K562 (cell line): Measurements from ENCODE around the gene MTA1. TPM values are rescaled to one million over a fixed set of nuclear protein-coding genes. Genes with fewer than 3 reads are reported as not detected.

Experiments used
- ATAC-seq: fragments of 200-7000 bp; cut with Tn5 transposase; 3 replicates; pipeline ENCODE4 v1.9.1; 2020; ENCODE audit warnings: moderate library complexity
- BruUV-seq: library from RNA; stranded (reverse); fragments of 400-500 nt; replicated peaks from 2 replicates; lab custom pipeline; 2021; lab: Mats Ljungman, UMichigan
- CTCF ChIA-PET: fragments of 300-600 bp; formaldehyde crosslinking; extraction: SDS; loops from one replicate; lab custom pipeline; 2021; ENCODE audit warnings: low intra/inter-chr PET ratio; lab: Yijun Ruan, JAX
- POLR2A ChIA-PET: fragments of 300-600, 350-650 bp; sonication (Branson Sonifier 250); formaldehyde crosslinking; extraction: SDS; loops from one replicate; lab custom pipeline; 2021; ENCODE audit warnings: antibody characterized with exemption, inconsistent platforms; lab: Yijun Ruan, JAX
- DNase-seq, 4 experiments: peaks; one replicate each; pipeline versions ENCODE4 v3.0.0 to v3.0.0-alpha.2; 2011 to 2018; ENCODE audit warnings: low spot score in 3 of 4, mixed read lengths in 3 of 4; ENCODE audit errors: extremely low read depth in 1 of 4
- FAIRE-seq: peaks from 2 replicates; lab custom pipeline; 2011; peaks lifted over from hg19 to GRCh38; lab: Jason Lieb, UNC
- H2AFZ ChIP-seq: 2 replicates; pipeline ENCODE4 v1.6.0; 2011; ENCODE audit warnings: low read depth, low read length, control low read depth, inconsistent platforms
- H3K27ac ChIP-seq: fragments of 200-600 bp; 3 replicates; pipeline ENCODE4 v1.8.0; 2011; ENCODE audit warnings: low read depth, mild to moderate bottlenecking, control low read depth, inconsistent platforms, low read length, moderate library complexity, mixed read lengths; ENCODE audit errors: extremely low read depth
- H3K27me3 ChIP-seq, 2 experiments: fragments of 300-600 bp in 1 of 2; 2 replicates in 1 of 2; 3 replicates in 1 of 2; pipeline versions ENCODE4 v1.6.0 to v1.8.0; 2011; ENCODE audit warnings: inconsistent platforms in 2 of 2, low read length in 2 of 2, mild to moderate bottlenecking in 1 of 2, mixed read lengths in 1 of 2, moderate library complexity in 1 of 2; ENCODE audit not compliant: control insufficient read depth in 2 of 2, insufficient read depth in 2 of 2
- H3K36me3 ChIP-seq: fragments of 300-600 bp; 3 replicates; pipeline ENCODE4 v1.8.0; 2011; ENCODE audit warnings: mild to moderate bottlenecking, low read length, inconsistent platforms; ENCODE audit not compliant: control insufficient read depth, insufficient read depth
- H3K4me1 ChIP-seq, 2 experiments: fragments of 200-600 bp in 1 of 2; replicated peaks in 1 of 2; 2 replicates in 1 of 2; 3 replicates in 1 of 2; pipeline versions ENCODE4 v1.5.1 to v1.8.0; 2011; ENCODE audit warnings: inconsistent platforms in 2 of 2, low read length in 2 of 2, mild to moderate bottlenecking in 1 of 2, mixed read lengths in 1 of 2, moderate library complexity in 1 of 2; ENCODE audit not compliant: control insufficient read depth in 2 of 2, insufficient read depth in 2 of 2
- H3K4me2 ChIP-seq: 2 replicates; pipeline ENCODE4 v1.6.1; 2011; ENCODE audit warnings: low read length, control low read depth, inconsistent platforms, mixed read lengths; ENCODE audit not compliant: insufficient read depth
- H3K4me3 ChIP-seq: fragments of 200-600 bp; sonication (generic), shearing (Covaris generic); 2 replicates; pipeline ENCODE4 v1.5.1; 2016; ENCODE audit warnings: control low read depth, inconsistent platforms
- H3K79me2 ChIP-seq: fragments of 200-600 bp; 3 replicates; pipeline ENCODE4 v1.8.0; 2011; ENCODE audit warnings: low read length, inconsistent platforms; ENCODE audit not compliant: control insufficient read depth, insufficient read depth
- H3K9ac ChIP-seq, 2 experiments: 2 replicates each; pipeline versions ENCODE4 v1.6.0 to v1.6.1; 2011; ENCODE audit warnings: low read depth in 2 of 2, low read length in 2 of 2, control low read depth in 1 of 2, inconsistent platforms in 1 of 2, mild to moderate bottlenecking in 1 of 2, mixed read lengths in 1 of 2; ENCODE audit not compliant: insufficient read depth in 1 of 2
- H3K9me1 ChIP-seq: one replicate; pipeline ENCODE4 v1.6.0; 2011; ENCODE audit warnings: inconsistent platforms, mild to moderate bottlenecking, low read length, moderate library complexity; ENCODE audit not compliant: control insufficient read depth, insufficient read depth
- H3K9me3 ChIP-seq: replicated peaks from 2 replicates; pipeline ENCODE4 v1.5.1; 2011; ENCODE audit warnings: low read depth, low read length, inconsistent platforms; ENCODE audit not compliant: control insufficient read depth, insufficient read depth
- H4K20me1 ChIP-seq: replicated peaks from 2 replicates; pipeline ENCODE4 v1.6.1; 2011; ENCODE audit warnings: low read length, inconsistent platforms, mixed read lengths; ENCODE audit not compliant: control insufficient read depth, insufficient read depth
- ADNP ChIP-seq: fragments of 200-800 bp; sonication (Bioruptor generic); IDR thresholded peaks from 2 replicates; pipeline ENCODE4 v1.6.1; 2016; ENCODE audit warnings: missing genetic modification characterization, missing compliant biosample characterization
- ATF6 ChIP-seq: sonication (generic); formaldehyde crosslinking; IDR thresholded peaks from 2 replicates; pipeline ENCODE4 v1.4.0; 2020; ENCODE audit warnings: mild to moderate bottlenecking, missing genetic modification reagents
- CC2D1A ChIP-seq: fragments of 450-650 bp; IDR thresholded peaks from 2 replicates; pipeline ENCODE4 v1.6.1; 2017; ENCODE audit warnings: mild to moderate bottlenecking
- EGR1 ChIP-seq: fragments of 450-650 bp; conservative IDR thresholded peaks from 2 replicates; pipeline ENCODE4 v1.6.1; 2017; ENCODE audit warnings: mild to moderate bottlenecking
- GMEB1 ChIP-seq: fragments of 250-450 bp; sonication (Bioruptor Pico); IDR thresholded peaks from 2 replicates; pipeline ENCODE4 v1.4.0; 2020; ENCODE audit warnings: mild to moderate bottlenecking
- IRF9 ChIP-seq: fragments of 450-650 bp; IDR thresholded peaks from 2 replicates; pipeline ENCODE4 v1.6.1; 2016; ENCODE audit warnings: missing biosample characterization, missing genetic modification characterization
- MAFG ChIP-seq: fragments of 450-650 bp; conservative IDR thresholded peaks from 2 replicates; pipeline ENCODE4 v1.6.1; 2016; ENCODE audit warnings: missing genetic modification characterization, missing compliant biosample characterization
- MCM7 ChIP-seq, 2 experiments: fragments of 450-650 bp; IDR thresholded peaks; 2 replicates each; pipeline ENCODE4 v1.6.1; 2016 to 2018
- POLR3G ChIP-seq: IDR thresholded peaks from 2 replicates; pipeline ENCODE4 v1.6.1; 2011; ENCODE audit not compliant: insufficient read length, insufficient replicate concordance; ENCODE audit errors: extremely low read depth
- RBM22 ChIP-seq: fragments of 200-400 bp; formaldehyde crosslinking; IDR thresholded peaks from 2 replicates; pipeline ENCODE4 v1.6.1; 2018; ENCODE audit warnings: low read length, low read depth; ENCODE audit not compliant: poor library complexity, severe bottlenecking
- RHOXF2B ChIP-seq: fragments of 250-450 bp; sonication (Bioruptor Pico); conservative IDR thresholded peaks from 2 replicates; pipeline ENCODE4 v1.5.1; 2021
- SPI1 ChIP-seq: IDR thresholded peaks from 2 replicates; pipeline ENCODE4 v1.6.1; 2011; ENCODE audit warnings: low read depth, low read length, control low read depth, borderline replicate concordance
- TAL1 ChIP-seq: fragments of 450-650 bp; IDR thresholded peaks from 2 replicates; pipeline ENCODE4 v1.6.1; 2016; ENCODE audit warnings: mild to moderate bottlenecking
- ZKSCAN3 ChIP-seq: fragments of 250-450 bp; sonication (Bioruptor Pico); IDR thresholded peaks from 2 replicates; pipeline ENCODE4 v1.4.0; 2020
- ZNF253 ChIP-seq: fragments of 250-450 bp; sonication (Bioruptor Pico); conservative IDR thresholded peaks from 2 replicates; pipeline ENCODE4 v1.6.1; 2021; ENCODE audit warnings: mild to moderate bottlenecking
- ZNF263 ChIP-seq: sonication (generic); formaldehyde crosslinking; IDR thresholded peaks from 2 replicates; pipeline ENCODE4 v1.8.0; 2022; ENCODE audit warnings: mild to moderate bottlenecking, missing genetic modification reagents, borderline replicate concordance
- ZNF316 ChIP-seq: fragments of 450-650 bp; IDR thresholded peaks from 2 replicates; pipeline ENCODE4 v1.6.1; 2016
- ZNF695 ChIP-seq: fragments of 450-650 bp; formaldehyde crosslinking; IDR thresholded peaks from 2 replicates; pipeline ENCODE4 v1.4.0; 2020; ENCODE audit warnings: mild to moderate bottlenecking, moderate library complexity
- ZNF75A ChIP-seq: fragments of 450-650 bp; formaldehyde crosslinking; IDR thresholded peaks from 2 replicates; pipeline ENCODE4 v1.4.0; 2020; ENCODE audit warnings: mild to moderate bottlenecking
- WGBS: fragments of 100-300 bp; shearing (Covaris generic); methylation state at CpG from one replicate; pipeline ENCODE4 v1.1.6; 2016; ENCODE audit warnings: low coverage, mixed read lengths; ENCODE audit not compliant: insufficient coverage; ENCODE audit errors: missing lambda C conversion rate; 5-methylcytosine and 5-hydroxymethylcytosine counted together
- in situ Hi-C: fragments of 300-500 bp; cut with MboI; formaldehyde crosslinking; loops from 4 replicates; pipeline ENCODE4 v1.15.0; 2018; ENCODE audit warnings: inconsistent platforms, mixed read lengths
- intact Hi-C: fragments of 100-400 bp; cut with micrococcal nuclease; formaldehyde crosslinking; loops from 2 replicates; pipeline ENCODE4 v1.14.2; 2022
- polyA plus RNA-seq, 8 experiments: library from polyadenylated mRNA; depleted of rRNA in 4 of 8; stranded (reverse) in 5 of 8; unstranded in 3 of 8; fragments of >200 nt; fragmentation: Nextera tagmentation in 2 of 8; fragmentation: Illumina TruSeq in 1 of 8; extraction: Ambion mirVana in 2 of 8; extraction: Trizol in 1 of 8; gene quantifications; 2 replicates each; pipeline versions ENCODE4 v1.2.1 to v1.2.3, GENCODE V29; 2011 to 2014; ENCODE audit warnings: inconsistent platforms in 1 of 8, missing spikeins in 1 of 8
- total RNA-seq, 7 experiments: library from RNA; depleted of rRNA in 6 of 7; stranded (reverse); fragments of >200 nt in 6 of 7; fragmentation: Illumina TruSeq in 2 of 7; extraction: Trizol in 2 of 7; gene quantifications; 2 replicates each; pipeline versions ENCODE4 v1.2.1 to v1.2.3, GENCODE V29; 2011 to 2021; ENCODE audit warnings: low replicate concordance in 1 of 7
- TF ChIP-seq, protein P1 (sequence below): fragments of 450-650 bp; IDR thresholded peaks from 2 replicates; pipeline ENCODE4 v1.6.1; 2017; ENCODE audit warnings: antibody characterized with exemption

The MTA1 gene
- total and polyA plus RNA-seq, 9 of the 15 experiments (the other 6 are each of a cell fraction or from before 2014, with no cell fraction given), result 0.13 to 118 (median 32.3) TPM

DNA sequence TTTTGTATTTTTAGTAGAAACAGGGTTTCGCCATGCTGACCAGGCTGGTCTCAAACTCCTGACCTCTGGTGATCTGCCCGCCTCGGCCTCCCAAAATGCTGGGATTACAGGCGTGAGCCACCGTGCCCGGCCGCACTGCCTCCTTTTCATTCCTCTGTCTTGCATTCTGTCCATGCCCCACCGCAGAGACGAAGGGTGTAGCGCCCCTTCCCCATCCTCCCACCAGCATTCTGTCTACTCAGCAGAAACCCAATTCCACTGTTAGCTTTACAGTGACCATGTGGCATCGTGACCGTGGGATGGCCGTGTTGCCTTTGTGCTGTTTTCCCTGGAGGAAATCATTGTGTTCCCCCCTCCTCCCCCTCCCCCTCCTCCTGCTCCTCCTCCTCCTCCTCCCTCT is 11.0 kb upstream of the MTA1 start:
- POLR2A ChIA-PET, result interaction anchor here (1.0 to 1.2 kb wide), 2 partner anchors 9 to 10 kb away, joined by 3 to 5 read pairs; no protein-coding TSS in a partner anchor
- 91% methylated on average over 7 of the region's 13 CpGs for WGBS
- Histone ChIP-seq H3K9ac (no peak overlapping the region), H3K27ac (no peak overlapping the region), H3K79me2 (no peaks in the 10 kb centered on the region), H3K36me3 (no peaks in the 10 kb centered on the region), H3K27me3 (peaks cover 0 to 10% of the 10 kb centered on the region in 2 experiments; a peak in 1 of 5 replicates), H3K4me1 (peaks cover 0 to 18% of the 10 kb centered on the region in 2 experiments; a peak in 2 of 5 replicates), H3K4me2 (no peak overlapping the region), H3K9me3 (no peaks in the 10 kb centered on the region), H3K4me3 (no peak overlapping the region), H4K20me1 (no peaks in the 10 kb centered on the region), H2AFZ (no peak overlapping the region), H3K9me1 (no peaks in the 10 kb centered on the region)
- no peak for DNase-seq
- FAIRE-seq, result no peak
- CTCF ChIA-PET, result no interaction called here
- in situ Hi-C loops, result no loop called here
- ATAC-seq, result no peak
- intact Hi-C loops, result no loop called here
- BruUV-seq, result no TSS peak
- peak; percentile 62 for TF ChIP-seq ZNF263
- TF ChIP-seq CC2D1A, result no peak
- TF ChIP-seq, protein P1, sequence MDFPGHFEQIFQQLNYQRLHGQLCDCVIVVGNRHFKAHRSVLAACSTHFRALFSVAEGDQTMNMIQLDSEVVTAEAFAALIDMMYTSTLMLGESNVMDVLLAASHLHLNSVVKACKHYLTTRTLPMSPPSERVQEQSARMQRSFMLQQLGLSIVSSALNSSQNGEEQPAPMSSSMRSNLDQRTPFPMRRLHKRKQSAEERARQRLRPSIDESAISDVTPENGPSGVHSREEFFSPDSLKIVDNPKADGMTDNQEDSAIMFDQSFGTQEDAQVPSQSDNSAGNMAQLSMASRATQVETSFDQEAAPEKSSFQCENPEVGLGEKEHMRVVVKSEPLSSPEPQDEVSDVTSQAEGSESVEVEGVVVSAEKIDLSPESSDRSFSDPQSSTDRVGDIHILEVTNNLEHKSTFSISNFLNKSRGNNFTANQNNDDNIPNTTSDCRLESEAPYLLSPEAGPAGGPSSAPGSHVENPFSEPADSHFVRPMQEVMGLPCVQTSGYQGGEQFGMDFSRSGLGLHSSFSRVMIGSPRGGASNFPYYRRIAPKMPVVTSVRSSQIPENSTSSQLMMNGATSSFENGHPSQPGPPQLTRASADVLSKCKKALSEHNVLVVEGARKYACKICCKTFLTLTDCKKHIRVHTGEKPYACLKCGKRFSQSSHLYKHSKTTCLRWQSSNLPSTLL, result no peak
- TF ChIP-seq POLR3G, result no peak
- TF ChIP-seq ZNF316, result peak; percentile 82
- no peak for TF ChIP-seq ZKSCAN3 (CRISPR knock-in tag)
- TF ChIP-seq RHOXF2B (CRISPR knock-in tag), result no peak
- no peak for TF ChIP-seq ZNF253 (CRISPR knock-in tag)
- TF ChIP-seq ADNP (tag), result no peak
- no peak for TF ChIP-seq SPI1
- no peak for TF ChIP-seq ATF6 (CRISPR knock-in tag)
- no peak for TF ChIP-seq MCM7 (IDR thresholded peaks at IDR 0.05)
- TF ChIP-seq ZNF75A, result no peak
- TF ChIP-seq GMEB1 (CRISPR knock-in tag), result no peak
- TF ChIP-seq IRF9, result no peak
- TF ChIP-seq ZNF695, result no peak
- peak; percentile 45 for TF ChIP-seq MAFG (tag)
- TF ChIP-seq EGR1, result no peak
- no peak for TF ChIP-seq RBM22
- no peak for TF ChIP-seq TAL1
